ENCODE data around the gene CABP5.

CABP5 gene

DNA sequence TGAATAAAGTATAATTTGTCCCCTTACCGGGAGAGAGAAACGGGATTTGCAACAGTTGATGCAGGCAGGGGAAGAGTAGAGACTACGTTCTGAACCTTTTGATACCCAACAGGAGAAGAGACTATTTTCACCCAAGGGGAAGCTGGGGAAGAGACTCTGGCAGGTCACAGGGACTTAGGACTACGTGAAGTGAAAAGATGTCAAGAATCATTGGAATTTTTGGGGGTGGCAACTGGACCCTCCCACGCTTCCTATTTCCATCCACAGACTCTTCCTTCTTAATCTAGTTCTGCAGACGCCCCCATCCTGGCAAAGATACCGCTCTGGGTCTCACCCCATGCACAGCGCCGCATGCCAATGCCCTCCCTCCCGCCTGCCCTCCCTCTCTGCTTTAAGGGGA is 13.8 kb downstream of the CABP5 start:
- no peak for DNase-seq (ENCODE audit: low read depth)

DNA sequence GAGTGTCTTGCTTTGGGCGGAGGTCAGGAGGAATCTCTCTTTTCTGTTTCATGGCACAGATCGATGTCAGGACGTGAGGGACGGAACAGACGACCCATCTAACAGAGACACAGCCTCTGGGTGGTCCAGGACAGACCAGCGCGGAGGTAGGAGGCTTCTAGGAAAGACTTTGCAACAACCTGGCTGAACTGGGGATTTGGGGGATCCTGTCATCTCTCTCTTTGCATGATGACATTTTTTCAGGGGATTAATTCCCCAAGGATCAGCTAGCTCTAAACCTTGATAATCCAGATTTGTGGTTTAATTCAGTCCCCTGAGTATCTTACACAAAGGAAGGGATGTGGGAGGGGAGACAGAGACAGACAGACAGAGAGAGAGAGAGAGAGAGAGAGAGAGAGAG is 14.4 kb downstream of the CABP5 start:
- no peak for DNase-seq (ENCODE audit: low read depth)

DNA sequence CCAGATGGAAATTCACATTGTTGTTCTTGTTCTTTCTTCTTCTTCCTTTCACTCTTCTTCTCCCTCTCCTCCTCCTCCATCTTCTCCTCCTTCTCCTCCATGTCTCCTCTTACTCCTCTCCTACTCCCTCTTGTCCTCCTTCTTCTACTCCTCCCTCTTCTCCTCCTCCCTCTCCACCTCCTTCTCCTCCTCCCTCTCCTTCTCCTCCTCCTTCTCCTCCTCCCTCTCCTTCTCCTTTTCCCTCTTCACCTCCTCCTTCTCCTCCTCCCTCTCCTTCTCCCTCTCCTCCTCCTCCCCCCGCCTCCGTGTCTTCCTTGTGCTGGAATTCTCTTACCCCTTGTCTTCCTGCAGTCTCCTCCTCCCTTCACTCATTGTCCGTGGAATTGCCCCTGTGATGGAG is 18.4 kb downstream of the CABP5 start:
- no peak for DNase-seq (ENCODE audit: low read depth)

DNA sequence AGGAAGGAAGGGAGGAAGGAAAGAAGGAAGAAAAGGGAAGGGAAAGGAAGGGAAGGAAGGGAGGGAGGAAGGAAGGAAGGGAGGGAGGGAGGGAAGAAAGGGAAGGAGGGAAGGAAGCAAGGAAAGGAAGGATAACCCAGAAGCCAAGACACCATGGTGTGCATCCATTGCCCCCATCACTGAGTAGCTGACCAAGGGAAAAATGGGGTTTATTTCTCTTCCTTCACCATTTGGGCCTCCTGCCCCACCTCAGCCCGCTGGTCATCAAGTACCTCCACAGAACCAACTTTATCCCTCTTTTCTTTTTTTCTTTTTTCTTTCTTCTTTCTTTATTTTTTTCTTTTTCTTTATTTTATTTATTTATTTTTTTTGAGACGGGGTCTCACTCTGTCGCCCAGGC is 20.4 kb downstream of the CABP5 start:
- DNase-seq (ENCODE audit: low read depth), result no peak

DNA sequence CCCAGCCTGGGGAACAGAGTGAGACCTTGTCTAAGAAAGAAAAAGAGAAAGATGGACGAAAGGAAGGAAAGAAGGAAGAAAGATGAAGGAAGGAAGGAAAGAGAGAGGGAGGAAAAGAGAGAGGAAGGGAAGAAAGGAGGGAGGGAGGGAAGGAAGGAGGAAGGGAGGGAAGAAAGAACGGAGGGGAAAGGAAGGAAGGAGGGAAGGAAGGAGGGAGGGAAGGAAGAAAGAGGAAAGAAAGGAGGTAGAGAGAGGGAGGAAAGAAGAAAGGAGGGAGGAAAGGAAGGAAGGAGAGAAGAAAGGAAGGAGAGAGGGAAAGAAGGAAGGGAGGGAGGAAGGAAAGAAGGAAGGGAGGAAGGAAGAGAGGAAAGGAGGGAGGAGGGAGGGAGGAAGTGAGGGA is 20.9 kb downstream of the CABP5 start:
- DNase-seq (ENCODE audit: low read depth), result no peak

DNA sequence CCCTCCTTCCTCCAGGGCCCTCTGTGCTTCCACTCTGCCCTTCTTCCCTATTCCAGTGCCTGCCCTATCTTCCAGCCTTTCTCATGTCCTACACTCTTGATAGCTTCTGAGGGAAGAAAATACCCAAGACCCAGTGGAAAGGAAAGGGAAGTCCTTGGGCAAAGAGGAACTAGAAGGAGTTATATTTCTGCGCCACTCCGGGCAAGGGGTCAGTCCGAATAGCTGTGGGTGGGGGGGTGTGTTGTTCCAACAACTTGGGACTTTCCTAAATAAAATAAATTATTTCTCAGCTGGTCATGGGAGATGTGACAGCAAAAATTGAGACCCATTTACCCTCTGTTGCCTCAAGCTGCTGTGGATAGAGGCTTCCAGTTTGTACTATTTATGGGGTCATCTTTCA is 23.2 kb downstream of the CABP5 start:
- DNase-seq (ENCODE audit: low read depth), result no peak

DNA sequence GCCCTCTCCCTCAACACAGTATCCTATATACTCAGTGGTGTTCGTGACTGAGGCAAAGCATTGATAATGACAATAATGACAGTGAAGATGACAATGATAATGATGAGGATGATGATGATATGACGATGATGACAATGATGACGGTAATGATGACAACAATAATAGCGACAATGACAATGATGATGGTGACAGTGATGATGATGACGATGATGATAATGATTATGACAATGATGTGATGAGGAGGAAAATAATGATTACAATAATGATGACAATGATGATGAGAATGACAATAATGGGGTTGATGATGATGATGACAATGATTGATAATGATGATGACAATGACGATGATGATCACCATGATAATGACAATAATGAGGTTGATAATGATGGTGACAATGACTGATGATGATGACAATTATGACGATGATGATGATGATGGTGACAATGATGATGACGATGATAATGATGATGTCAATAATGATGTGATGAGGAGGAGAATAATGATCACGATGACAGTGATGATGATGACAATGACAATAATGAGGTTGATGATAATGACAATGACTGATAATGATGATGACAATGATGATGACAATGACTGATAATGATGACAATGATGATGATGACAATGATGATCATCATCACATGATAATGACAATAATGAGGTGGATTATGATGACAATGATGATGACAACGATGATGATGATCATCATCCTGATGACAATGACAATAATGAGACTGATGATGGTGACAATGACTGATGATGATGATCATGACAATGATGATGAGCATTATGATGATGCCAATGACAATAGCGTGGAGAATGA is 32.7 kb downstream of the CABP5 start:
- no peak for DNase-seq (ENCODE audit: low read depth)

DNA sequence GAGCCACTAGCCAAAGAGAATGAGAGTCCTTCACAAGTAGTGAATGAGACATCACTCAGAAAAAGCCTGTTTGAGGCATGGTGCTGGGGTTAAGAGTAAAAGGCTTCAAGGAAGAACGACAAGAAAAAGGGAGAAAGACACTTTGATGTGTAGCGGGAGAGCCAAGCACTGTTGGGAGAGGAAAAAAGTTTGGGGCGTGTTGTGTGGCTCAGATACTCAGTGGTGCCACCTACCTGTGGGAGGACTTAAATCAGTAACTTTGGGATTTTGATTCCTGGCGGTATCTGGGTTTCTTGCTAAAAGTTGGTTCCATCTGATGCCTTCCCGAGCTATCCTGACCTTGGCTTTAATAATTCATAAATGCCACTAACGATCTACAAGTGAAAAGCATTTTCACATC is 37.1 kb downstream of the CABP5 start:
- no peak for DNase-seq (ENCODE audit: low read depth)

DNA sequence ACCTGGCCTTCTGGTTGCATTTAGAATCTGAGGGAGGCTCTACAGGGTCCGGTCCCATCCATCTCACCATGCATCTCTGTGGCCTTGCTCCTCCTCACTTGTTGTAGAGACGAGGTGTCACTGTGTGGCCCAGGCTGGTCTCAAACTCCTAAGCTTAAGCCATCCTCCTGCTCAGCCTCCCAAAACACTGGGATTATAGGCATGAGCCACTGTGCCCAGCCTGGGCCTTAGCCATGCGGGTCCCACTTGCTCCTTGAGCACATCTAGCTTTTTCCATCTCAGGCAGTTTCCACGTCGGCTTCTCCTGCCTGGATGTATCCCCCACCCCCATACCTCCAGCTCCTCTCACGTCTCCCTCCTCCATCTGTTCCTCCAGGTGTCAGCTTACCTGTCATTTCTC is 39.6 kb downstream of the CABP5 start:
- DNase-seq (ENCODE audit: low read depth), result no peak

DNA sequence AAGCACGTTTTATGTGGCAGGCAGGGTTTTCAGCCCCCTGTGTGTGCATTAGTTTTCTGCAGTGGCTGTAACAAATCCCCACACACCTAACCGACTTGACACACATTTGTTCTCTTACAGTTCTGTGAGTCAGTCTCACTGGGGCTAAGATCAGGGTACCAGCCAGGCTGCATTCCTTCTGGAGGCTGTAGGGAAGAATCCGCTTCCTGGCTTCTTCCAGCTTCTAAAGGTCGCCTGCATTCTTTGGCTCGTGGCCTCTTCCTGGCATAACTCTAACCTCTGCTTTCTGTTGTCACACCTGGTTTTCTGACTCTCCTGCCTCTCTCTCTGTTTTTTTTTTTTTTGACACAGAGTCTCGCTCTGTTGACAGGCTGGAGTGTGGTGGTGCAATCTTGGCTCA is 43.0 kb downstream of the CABP5 start:
- no peak for DNase-seq (ENCODE audit: low read depth)

DNA sequence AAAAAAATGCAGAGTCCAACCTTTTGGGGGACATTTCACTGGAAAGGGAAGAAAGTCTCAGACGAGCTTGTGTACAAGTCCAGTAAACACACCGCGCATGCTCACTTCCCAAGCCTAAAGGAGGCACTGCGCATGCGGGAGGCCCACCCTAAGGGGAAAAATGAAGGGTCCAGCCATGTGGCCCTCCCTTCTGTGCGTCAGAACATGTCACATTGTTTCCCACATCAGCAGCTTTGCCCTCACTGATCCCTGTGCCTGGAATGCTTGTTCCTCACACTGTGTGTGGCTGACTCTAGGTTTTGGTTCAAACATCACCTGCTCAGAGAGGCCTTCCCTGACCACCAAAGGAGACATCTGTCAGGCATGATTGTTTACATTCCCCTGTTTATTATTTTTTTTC is 45.1 kb downstream of the CABP5 start:
- DNase-seq (ENCODE audit: low read depth), result no peak

DNA sequence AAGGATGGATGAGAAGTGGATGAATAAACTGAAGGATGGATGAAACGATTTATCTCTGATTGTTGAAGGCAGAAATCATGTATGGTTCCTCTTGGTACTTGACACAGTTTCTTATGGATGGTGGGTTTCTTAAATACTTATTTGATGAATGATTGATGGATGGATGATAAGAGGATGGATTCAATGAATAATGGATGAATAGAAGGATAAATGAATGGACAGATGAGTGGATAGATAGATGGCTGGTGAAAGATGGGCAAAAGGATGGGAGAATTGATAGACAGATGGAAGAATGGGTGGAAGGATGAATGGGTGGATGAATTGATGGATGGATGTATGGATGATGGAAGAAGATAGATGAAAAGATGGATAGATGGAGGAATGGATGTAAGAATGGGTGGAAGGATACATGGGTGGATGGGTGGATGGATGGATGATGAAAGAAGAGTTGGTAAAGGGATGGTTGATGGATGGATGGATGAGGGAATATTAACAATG is 47.6 kb downstream of the CABP5 start:
- no peak for DNase-seq (ENCODE audit: low read depth)

DNA sequence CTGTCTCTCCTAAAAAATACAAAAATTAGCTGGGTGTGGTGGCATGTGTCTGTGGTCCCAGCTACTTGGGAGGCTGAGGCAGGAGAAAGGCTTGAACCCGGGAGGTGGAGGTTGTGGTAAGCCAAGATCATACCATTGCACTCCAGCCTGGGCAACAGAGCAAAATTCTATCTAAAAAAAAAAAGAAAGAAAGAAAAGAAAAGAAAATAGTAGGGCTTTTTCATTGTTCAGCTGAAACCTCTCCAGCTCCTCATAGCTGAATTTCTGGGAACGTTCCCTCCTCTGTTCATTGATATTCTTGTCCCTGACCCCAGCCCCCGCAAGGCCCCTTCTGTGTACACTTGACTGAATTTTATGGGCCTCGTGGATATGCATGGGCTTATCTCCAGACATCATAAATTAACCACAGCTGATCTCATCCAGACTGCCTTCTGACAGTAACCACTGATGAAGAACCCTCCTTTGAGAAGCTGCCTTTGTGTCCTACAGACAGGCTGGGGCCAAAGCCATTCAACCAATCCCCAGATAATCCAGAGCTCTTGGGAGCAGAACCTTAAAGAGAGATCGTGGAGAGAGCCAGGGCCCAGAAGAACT is 49.6 kb downstream of the CABP5 start, which contains the start of gene ELSPBP1:
TSS of gene ELSPBP1 (plus strand) at position 424 of the 594 bp plus-strand sequence. CDS start 14,036 bp downstream, outside the sequence.
- no peak for DNase-seq (ENCODE audit: low read depth)

DNA sequence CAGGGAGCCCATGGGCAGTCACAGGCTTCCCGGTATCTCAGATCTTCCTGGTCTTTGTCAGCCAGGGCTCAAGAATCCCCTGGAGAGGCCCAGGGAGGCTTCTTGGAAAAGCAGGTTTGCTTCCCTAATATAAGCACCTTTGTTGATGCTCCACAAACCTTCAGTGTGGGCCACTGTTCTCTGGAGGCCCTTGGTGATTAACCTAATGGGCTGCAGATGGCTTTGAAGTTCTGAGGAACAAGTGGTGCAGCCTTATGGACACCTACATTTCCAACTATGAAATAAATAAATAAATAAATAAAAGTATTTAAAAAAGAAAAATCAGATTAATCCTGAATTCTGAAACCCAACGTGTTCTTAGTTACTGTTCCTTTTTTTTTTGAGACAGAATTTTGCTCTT is 51.8 kb downstream of the CABP5 start, which contains the start of gene BSPH1:
TSS of gene BSPH1 (minus strand) at position 101 of the 400 bp plus-strand sequence. CDS start at position 12, 89 bp downstream.
- DNase-seq (ENCODE audit: low read depth), result no peak

DNA sequence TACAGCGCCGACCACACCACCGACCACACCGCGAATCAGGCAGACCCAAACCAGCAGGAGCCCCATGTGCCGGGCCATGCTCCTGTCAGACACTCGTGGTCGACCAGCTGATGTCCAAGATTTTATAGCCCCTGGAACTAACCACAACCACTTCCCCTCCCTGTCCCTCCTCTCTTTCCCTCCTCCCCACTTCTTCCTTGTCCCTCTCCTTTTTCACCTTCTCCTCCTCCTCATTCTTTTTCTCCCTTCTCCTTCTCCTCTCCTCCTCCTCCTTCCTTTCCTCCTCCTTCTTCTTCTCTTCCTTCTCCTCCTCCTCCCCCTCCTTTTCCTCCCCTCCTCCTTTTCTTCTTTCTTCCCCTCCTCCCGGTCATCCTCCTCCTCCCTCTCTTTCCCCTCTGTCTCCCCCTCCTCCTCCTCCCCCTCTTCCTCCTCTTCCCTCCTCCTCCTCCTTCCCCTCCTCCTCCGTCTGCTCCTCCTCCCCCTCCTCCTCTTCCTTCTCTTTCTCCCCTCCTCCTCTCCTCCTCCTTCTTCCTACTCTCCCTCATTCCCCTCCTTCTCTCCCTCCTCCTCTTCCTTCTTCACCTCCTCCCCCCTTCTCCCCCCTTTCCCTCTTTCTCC is 52.6 kb downstream of the CABP5 start:
- DNase-seq (ENCODE audit: low read depth), result no peak
